Ovary (tissue), 9 donors: ENCODE measurements around the gene TMEM74B. TPM values are rescaled to one million over a fixed set of nuclear protein-coding genes. Genes with fewer than 3 reads are reported as not detected.

ENCODE experiments used
- DNase-seq, 5 donors: peaks; one replicate each; pipeline ENCODE4 v3.0.0-alpha.2; 2019 to 2020
- H3K27ac ChIP-seq, 2 donors: fragments of 200-600 bp; one replicate each; pipeline versions ENCODE4 v1.5.1 to v1.8.0; 2019 to 2022
- H3K27me3 ChIP-seq: fragments of 200-600 bp; one replicate; pipeline ENCODE4 v1.8.0; 2022
- H3K36me3 ChIP-seq: fragments of 200-600 bp; sonication (generic); one replicate; pipeline ENCODE4 v1.5.1; 2019
- H3K4me1 ChIP-seq: one replicate; pipeline ENCODE4 v1.8.1; 2013; ENCODE audit warnings: mild to moderate bottlenecking, moderate library complexity; ENCODE audit not compliant: insufficient read depth
- H3K4me3 ChIP-seq: fragments of 200-600 bp; sonication (generic); one replicate; pipeline ENCODE4 v1.5.1; 2017
- H3K9me3 ChIP-seq, 2 donors: fragments of 200-600 bp in 1 of 2; sonication (generic) in 1 of 2; one replicate each; pipeline versions ENCODE4 v1.5.1 to v1.8.1; 2013 to 2019; ENCODE audit warnings: mild to moderate bottlenecking in 1 of 2, moderate library complexity in 1 of 2
- CTCF ChIP-seq, 3 donors: fragments of 450-650 bp in 2 of 3; fragments of 200-600 bp in 1 of 3; IDR thresholded peaks; one replicate each; pipeline versions ENCODE4 v1.5.1 to v1.8.0; 2016 to 2022; ENCODE audit warnings: antibody characterized with exemption in 3 of 3, mild to moderate bottlenecking in 1 of 3
- EP300 ChIP-seq: sonication (generic); formaldehyde crosslinking; IDR thresholded peaks from one replicate; pipeline ENCODE4 v1.6.1; 2017; ENCODE audit warnings: antibody characterized with exemption
- POLR2A ChIP-seq: fragments of 450-650 bp; IDR thresholded peaks from one replicate; pipeline ENCODE4 v1.6.1; 2017; ENCODE audit warnings: antibody characterized with exemption, mild to moderate bottlenecking, moderate library complexity
- WGBS, 3 donors: extraction: QIAGEN DNeasy Blood & Tissue Kit in 1 of 3; methylation state at CpG; one replicate each; pipeline versions ENCODE4 v1.1.5 to v1.1.7; 2013 to 2017; 5-methylcytosine and 5-hydroxymethylcytosine counted together
- intact Hi-C, 4 donors: fragments of 100-400 bp; cut with DNase I; formaldehyde crosslinking; loops; one replicate each; pipeline versions ENCODE4 v1.11.0 to v1.15.1; 2022 to 2023
- polyA plus RNA-seq, 2 donors: library from polyadenylated mRNA; stranded (reverse); fragments of 200-250 nt in 1 of 2; fragments of 350-450 nt in 1 of 2; fragmentation: Illumina TruSeq in 1 of 2; extraction: RNeasy Lipid Tissue Mini Kit (QIAGEN cat#74804) in 1 of 2; gene quantifications; one replicate each; pipeline ENCODE4 v1.2.3, GENCODE V29; 2013 to 2014
- total RNA-seq, 7 donors: library from RNA; depleted of rRNA in 2 of 7; stranded (reverse); fragments of >200 nt in 2 of 7; fragmentation: NEBNext Ultra II Directional in 3 of 7; extraction: Animal tissue kit (Norgen Biotek cat#: 25700) in 3 of 7; gene quantifications; one replicate each; pipeline versions ENCODE4 v1.1.0 to v1.2.4, GENCODE V29; 2016 to 2023
- donor health status: DM: no; HTN: no; CAD: no; lungs with moderate emphysema.
- donor health status: DM: no; HTN: no; CAD: no.
- donor health status: Bipolar disorder and iron deficiency.
- donor health status: DM: yes; HTN: yes; CAD: no.
- donor health status: DM: no; HTN: no; CAD: no.
- donor health status: DM: yes; HTN: yes; CAD: no.

The TMEM74B gene
- total and polyA plus RNA-seq, 9 donors, result 0.33 to 1.7 (median 1.0) TPM; not detected in 1

DNA sequence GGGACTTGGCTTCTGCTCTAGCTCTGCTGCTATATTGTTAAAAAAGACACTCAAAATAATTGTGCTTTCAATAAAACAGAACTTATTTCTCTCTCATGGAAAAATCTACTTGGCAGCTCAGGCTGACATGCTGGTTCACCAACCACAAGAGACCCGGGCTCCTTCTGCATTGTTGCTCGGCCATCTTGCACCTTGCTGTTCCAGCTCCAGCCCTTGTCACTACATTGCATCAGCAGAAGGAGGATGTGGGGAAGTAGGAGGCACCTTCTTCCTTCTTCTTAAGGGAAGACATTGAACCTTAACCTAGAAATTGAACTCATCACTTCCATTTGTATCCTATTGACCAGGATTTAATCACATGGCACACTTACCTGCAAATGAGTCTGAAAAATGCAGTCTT, 11.9 kb upstream of the TMEM74B start:
- H3K27me3 ChIP-seq, result no peaks in the 10 kb centered on the region
- DNase-seq, result no peak
- no peaks in the 10 kb centered on the region for H3K9me3 ChIP-seq
- WGBS, 3 donors, result 83 to 92% (median 86%) methylated on average over 2 of the region's 2 CpGs
- intact Hi-C loops, result no loop called here
- H3K4me1 ChIP-seq, result no peaks in the 10 kb centered on the region
- TF ChIP-seq EP300 (no peak), POLR2A (no peak), CTCF (IDR thresholded peaks at IDR 0.05) (no peak)
- no peaks in the 10 kb centered on the region for H3K36me3 ChIP-seq
- H3K4me3 ChIP-seq, result no peak overlapping the region
- no peak overlapping the region for H3K27ac ChIP-seq

- TF ChIP-seq EP300, result no peak
- TF ChIP-seq CTCF (IDR thresholded peaks at IDR 0.05), result no peak
- TF ChIP-seq POLR2A, result no peak
- Histone ChIP-seq H3K36me3 (no peaks in the 10 kb centered on the region), H3K4me1 (no peaks in the 10 kb centered on the region), H3K9me3 (no peaks in the 10 kb centered on the region), H3K27me3 (no peaks in the 10 kb centered on the region), H3K4me3 (no peak overlapping the region), H3K27ac (no peak overlapping the region)
- WGBS, 3 donors, result 82 to 90% (median 89%) methylated on average over 1 of the region's 1 CpG
- intact Hi-C loops, result no loop called here
- DNase-seq, result no peak
Measured at GRCh38 chr20:1195226-1195625, 10.4 kb upstream of the TMEM74B start.

- 64 to 74% (median 68%) methylated on average over 3 of the region's 3 CpGs for WGBS, 3 donors
- H3K9me3 ChIP-seq, result no peaks in the 10 kb centered on the region
- no peak overlapping the region for H3K27ac ChIP-seq
- no peak for DNase-seq
- no peaks in the 10 kb centered on the region for H3K27me3 ChIP-seq
- H3K36me3 ChIP-seq, result no peaks in the 10 kb centered on the region
- H3K4me3 ChIP-seq, result no peak overlapping the region
- TF ChIP-seq EP300, result no peak
- no peak for TF ChIP-seq POLR2A
- TF ChIP-seq CTCF (IDR thresholded peaks at IDR 0.05), result no peak
- H3K4me1 ChIP-seq, result no peaks in the 10 kb centered on the region
- intact Hi-C loops, result no loop called here
Measured at GRCh38 chr20:1191299-1191698, 6.5 kb upstream of the TMEM74B start.

- H3K4me3 ChIP-seq, result no peak overlapping the region
- no peak overlapping the region for H3K27ac ChIP-seq
- intact Hi-C loops, result no loop called here
- H3K9me3 ChIP-seq, result no peaks in the 10 kb centered on the region
- no peaks in the 10 kb centered on the region for H3K4me1 ChIP-seq
- no peak for DNase-seq
- H3K36me3 ChIP-seq, result no peaks in the 10 kb centered on the region
- H3K27me3 ChIP-seq, result no peaks in the 10 kb centered on the region
- 72 to 79% (median 75%) methylated on average over 3 of the region's 3 CpGs for WGBS, 3 donors
- no peak for TF ChIP-seq EP300
- no peak for TF ChIP-seq CTCF (IDR thresholded peaks at IDR 0.05)
- TF ChIP-seq POLR2A, result no peak
Measured at GRCh38 chr20:1190847-1191246, 6.1 kb upstream of the TMEM74B start.

GRCh38 chr20:1189827-1190226, 5.0 kb upstream of the TMEM74B start:
- no peak overlapping the region for H3K27ac ChIP-seq
- H3K4me1 ChIP-seq, result no peaks in the 10 kb centered on the region
- DNase-seq, result no peak
- intact Hi-C loops, result no loop called here
- H3K9me3 ChIP-seq, result no peaks in the 10 kb centered on the region
- TF ChIP-seq EP300 (no peak), CTCF (IDR thresholded peaks at IDR 0.05) (no peak), POLR2A (no peak)
- WGBS, 3 donors, result 68 to 73% (median 69%) methylated on average over 1 of the region's 1 CpG
- no peak overlapping the region for H3K4me3 ChIP-seq
- H3K36me3 ChIP-seq, result no peaks in the 10 kb centered on the region
- no peaks in the 10 kb centered on the region for H3K27me3 ChIP-seq
